ENCODE results near the gene ATP6V0D1.

The ATP6V0D1 gene

DNA sequence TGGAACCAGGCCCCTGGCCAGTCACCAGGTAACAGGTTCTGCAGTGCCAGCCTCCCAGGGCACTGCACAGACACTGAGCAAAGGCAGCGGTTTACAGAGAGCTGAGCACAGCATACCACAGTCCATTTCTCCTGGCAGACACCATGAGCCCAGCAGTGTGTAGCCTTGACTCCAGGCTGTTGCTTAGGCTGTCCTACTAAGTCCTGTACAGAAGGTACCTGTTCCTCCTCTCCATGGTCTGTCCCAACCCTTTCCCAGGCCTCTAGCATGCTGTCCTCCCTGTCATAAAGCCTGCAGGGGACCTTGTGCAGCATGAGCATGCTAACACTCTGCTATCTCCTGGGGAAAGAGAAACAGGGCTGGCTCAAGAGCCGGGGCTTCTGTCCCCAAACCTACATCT, 20.0 kb downstream of the ATP6V0D1 start:
- no peak for FAIRE-seq

DNA sequence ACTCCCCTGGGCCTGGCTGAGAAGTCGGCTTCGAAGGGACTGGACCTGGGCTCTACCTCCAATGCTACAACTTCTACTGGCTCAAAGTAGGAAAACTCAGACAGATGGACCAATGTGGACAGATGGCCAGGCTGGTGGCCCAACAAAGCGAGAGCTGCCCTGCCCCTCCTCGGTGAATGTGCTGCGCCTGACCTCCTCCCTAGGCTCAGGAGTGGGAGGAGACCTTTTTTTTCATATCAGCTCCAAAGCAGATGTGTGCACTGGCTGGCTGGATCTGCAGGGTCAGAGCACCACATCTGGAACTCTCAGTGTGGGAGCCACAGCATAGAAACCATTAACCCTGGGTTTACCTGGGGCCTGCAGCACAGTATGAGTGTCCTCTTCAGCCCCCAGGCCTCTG, 20.8 kb downstream of the ATP6V0D1 start:
- FAIRE-seq, result no peak

DNA sequence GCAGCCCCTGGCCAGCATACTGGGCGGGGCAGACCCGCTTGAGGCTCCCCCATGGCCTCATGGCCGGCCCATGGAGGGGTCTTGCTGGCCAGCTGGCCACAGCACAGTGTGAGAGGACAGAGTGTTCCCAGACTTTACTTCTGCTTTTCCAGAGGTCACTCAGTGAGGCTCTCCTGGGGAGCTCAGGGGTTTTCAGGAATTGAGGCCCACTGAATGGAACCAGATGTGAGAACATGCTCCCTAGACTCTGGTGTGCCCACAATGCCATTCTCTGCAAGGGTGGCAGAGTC, 21.2 kb downstream of the ATP6V0D1 start:
- no peak for FAIRE-seq

DNA sequence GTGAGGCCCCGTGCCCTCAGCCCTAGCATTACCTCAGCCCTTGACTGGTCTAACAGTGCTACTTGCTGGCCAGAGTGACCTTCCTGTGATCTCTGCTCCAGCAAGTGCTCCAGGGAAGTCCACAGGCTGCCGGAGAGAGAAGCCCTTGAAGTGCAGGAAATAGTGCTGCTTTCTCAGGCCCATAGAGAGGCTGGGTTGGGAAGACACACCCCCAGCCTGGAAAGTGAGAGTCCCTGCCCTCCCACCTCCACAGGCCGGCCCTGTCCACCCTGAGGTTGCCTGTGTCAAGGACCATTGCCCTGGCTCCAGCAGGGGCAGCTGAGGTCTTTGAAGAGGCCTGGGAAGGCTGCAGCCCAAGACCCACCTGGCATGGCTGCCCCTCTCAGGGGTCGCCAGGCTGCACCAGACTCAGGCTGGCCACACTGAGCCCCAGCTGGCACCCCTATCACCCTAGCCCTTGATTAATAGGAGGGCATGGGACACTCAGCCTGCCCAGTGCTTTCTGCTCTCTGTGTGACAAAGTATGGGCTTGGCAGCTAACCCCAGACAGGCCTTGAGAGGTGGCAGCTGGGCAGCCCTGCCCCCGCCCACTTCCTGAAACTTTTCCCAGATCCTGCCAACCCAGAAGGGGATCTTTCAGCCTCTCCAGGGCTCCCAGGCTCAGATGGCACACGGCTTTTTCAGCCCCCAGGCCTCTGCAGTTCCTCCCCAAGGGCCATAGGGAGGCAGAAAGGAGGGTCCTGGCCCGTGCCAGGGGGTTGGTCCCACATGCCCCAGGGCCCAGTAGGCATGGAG, 21.7 kb downstream of the ATP6V0D1 start:
- FAIRE-seq, result no peak

DNA sequence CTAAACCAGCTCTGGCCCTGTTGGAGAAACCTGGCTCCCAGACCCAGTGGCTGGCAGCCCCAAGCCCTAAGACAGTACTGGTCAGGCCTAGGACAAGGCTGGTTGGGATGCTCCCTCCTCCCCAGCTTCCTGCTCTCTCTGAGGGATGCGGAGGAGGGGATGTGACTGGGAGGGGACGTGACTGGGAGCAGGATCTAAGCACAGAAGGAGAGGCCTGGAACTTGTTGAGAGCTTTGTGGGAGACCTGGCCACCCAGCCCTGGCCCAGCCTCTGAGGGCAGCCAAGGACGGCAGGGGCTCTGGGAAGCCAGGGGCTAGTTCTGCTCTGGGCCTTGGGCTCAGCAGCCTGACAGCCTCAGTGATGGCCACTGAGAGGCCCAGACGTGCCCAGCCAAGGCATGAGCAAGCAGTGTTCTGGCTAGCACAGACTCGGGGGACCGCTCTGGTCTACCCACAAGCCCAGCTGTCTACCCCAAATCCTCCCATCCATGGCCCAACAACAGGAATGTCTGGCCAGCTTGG, 22.8 kb downstream of the ATP6V0D1 start:
- no peak for FAIRE-seq

DNA sequence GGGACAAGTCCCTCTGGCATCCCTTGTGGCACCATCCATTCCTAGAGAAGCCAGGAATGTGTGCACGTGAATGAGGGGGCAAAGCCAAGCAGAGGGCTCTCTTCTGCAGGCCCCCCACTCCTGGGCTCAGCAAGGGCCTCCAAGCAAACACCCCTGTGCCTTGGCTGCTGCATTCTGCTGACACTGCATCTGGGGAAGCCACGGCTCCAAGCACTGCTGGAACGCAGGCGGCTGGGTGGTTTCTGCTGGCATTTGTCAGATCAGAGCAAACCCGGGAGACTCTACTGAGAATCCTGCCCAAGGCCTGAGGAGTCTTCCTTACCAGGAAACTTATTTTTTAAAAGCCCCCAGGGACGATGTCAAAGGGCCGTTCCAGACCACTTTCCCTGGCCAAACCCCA, 23.3 kb downstream of the ATP6V0D1 start:
- no peak for FAIRE-seq

DNA sequence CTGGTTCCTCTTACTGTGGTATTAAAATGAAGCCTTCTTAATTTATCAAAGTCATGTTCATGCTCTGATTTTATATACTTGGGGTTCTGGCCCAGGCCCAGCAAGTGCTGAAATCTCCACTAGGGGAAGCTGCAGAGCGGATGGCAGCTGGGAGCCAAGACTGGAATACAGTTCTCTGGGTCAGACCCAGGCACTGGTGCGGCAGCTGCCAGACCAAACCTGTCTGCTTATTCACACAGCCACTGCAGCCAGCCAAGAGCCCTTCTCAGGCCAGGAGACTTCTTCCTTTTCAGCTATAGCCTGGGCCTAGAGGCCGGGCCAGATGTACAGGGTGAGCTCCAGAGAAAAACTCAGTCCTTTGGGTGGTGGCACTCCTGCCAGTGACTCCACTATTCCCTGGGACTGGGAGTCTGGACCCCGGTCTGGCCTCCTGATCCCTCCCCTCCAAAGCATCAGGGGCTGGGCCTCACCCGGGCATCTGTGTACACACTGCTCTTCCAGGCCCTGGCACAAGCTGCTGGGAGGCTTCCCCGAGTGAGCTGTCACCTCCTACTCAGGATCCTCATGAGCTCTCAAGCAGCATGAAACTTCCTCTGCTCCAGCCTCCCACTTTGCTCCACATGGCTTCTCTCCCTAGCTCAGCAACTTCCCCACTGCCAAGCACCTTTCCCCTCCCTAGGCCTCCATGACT, 24.4 kb downstream of the ATP6V0D1 start:
- no peak for FAIRE-seq

DNA sequence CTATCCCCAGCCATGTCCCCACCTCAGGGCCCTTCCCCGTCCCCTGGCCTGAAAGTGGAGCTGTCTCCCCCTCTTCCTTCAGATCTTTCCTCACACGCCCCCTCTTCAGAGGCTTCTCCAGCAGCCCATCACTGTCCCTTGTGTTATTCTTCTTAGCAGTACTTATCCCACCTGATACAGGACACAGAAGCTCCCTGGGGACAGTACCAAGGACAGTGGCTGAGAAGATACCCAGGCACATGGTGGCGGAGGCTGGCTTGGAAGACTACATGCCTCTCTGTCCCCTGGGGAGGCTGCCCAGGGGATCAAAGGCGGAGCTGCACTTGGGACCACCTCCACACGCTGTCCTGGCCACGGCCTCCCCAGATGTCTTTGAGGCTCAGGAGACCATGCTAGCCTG, 26.1 kb downstream of the ATP6V0D1 start:
- FAIRE-seq, result no peak

DNA sequence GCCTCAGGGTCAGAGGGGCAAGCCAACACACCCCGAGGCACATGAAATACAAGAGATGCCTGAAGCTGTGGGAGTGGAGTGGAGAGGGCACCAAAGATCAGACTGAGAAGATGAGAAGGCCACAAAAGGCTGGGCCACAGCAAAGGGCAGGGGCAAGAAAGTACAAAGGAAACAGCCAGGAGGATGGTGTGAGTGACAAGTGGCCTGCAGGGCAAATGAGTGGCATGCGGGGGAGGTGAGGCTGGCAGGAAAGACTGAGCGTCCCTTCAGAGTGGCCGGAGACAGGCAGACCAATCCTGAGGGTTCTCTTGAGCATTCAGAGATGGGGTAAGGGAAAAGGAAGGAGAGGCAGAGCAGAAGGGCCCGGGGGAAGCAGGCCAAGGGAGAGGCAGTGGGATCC, 26.9 kb downstream of the ATP6V0D1 start:
- FAIRE-seq, result no peak

DNA sequence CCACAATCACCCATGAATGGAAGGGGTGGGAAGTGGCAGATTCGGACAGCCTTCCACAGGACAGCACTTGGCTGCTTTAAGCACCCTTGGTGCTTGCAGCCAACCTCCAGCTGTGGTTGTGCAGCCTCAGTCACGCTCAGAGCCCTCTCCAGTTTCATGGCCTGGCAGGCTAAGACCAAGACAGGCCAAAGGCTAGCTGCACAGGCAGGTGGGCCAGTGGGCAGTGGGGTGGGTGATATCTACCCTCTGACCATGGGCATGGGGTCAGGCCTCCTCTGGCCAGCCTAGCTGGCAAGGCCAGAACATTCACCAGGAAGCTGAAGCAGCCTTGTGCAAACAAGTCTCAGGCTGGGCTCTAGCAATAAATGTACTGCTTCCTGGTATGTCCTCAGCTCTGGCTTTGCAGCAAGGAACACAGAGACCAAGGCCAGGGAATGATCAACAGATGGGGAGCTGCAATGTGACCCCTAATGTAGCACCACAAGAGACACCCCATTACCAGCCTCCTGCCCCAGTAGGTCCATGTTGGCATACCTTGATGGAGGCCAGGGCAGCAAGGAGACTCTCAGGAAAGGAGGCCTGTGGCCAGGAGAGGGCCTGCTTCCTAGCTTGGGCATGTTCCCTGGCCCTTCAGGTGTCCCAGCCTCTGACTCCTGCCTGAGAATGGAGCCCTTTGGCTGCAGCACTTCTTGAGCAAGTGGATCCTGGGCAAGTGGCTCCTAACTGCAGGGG, 29.1 kb downstream of the ATP6V0D1 start:
- no peak for FAIRE-seq

DNA sequence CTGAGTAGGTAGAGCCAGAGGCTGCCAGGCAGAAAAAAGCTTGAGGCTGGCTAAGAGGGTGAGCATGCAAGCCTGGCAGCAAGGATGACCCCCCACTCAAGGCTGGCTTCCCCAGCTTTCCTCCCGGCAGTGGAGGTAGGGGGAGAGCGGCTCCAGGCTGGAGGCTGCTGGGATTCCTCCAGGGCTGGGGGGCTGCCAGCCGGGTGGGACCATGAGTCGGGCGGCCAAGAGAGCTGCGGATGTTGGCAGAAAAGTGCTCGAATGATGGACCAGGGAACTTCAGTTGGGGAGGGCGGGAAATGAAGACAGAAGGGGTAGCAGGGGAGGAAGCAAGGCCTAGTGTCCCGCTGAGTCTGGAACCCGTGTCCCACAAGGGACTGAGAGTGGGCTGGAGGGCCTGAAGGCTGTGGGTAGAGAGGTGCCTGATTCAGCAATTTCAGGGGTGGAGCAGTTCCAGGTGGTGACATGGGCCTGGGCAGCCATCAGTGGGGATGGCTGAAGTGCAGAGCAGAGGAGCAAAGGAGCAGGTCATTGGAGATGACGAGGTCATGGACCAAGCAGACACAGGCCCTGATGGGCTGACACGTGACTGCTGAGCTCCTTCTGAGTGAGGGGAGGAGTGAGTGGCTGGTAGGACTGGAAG, 29.8 kb downstream of the ATP6V0D1 start:
- no peak for FAIRE-seq

DNA sequence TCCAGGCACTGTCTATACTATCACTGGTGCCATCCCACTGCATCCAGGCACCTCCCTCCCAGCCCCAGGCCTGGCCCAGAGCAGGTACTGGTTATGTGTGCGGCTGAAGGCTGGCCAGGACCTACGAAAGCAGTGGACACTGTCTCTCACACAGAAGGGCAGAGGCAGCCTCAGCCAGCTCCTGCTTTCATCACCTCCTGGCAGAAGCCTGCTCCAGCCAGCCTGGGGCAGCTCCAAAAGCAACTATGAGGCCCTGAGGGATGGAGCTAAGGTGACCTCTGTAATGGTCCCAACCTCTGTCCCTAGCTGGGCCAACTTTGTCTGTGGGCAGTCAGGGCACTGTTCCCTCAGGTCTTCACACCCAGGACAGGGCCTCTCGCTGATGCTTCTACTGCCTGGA, 31.2 kb downstream of the ATP6V0D1 start:
- FAIRE-seq, result no peak

DNA sequence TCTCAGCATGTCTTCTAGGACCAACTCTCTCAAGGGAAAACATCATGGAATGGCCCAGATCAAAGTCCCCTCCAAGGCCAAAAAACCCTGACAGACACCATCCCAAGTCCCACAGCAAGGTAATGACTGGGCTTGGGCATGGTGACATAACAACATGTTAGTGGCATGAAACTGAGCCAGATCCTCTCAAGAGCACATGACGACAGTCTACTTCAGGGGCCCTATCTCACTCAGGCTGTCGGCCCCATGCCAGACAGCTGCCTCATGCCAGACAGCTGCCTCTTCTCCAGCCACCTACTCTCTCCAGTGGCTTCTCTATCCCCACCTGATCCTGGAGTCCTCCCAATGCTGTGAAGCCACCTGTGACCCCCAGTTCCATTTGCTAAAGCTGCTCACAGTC, 31.6 kb downstream of the ATP6V0D1 start:
- no peak for FAIRE-seq

DNA sequence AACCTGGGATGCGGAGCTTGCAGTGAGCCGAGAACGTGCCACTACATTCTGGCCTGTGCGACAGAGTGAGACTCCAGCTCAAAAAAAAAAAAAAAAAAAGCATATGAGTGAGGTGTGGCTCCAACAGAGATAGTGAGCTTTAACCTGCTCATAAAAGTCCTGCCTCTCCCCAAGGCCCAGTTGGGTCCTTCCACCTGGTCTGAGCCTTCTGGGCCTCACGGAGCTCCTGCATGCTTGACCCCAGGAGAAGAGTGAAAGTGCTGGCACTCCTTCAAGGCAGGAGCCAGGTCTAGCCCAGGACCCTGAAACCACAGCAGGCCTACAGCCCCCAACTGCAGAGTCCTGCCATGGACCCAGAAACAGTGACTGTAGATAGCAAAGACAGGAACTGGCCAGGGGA, 32.4 kb downstream of the ATP6V0D1 start:
- no peak for FAIRE-seq

DNA sequence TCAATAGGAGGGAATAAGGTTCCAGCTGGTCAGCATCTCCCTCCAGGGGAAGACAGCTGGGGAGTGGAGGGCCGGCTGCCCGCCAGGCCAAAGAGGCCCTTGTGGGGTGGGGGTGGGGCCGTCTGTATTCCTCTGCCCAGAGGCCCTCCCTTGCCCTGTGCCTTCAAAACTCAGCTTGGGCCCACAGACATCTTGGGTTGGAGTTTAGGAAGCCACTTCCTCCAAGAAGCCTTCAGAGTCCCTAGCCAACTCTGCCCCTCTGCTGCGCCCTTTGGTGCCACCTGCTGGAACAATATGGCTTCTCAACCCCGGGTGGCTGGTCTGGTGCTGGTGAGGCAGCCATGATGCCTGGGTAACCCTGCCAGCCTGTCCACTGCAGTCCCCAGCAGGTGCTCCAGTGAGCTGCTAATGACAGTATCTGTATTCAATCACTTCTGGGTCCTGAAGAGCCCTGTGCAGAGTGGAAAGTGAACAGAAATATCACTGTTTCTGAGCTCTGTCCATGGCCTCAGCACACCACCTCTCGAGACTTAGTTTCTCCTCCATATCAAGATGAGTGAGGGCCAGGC, 33.4 kb downstream of the ATP6V0D1 start:
- FAIRE-seq, result no peak

DNA sequence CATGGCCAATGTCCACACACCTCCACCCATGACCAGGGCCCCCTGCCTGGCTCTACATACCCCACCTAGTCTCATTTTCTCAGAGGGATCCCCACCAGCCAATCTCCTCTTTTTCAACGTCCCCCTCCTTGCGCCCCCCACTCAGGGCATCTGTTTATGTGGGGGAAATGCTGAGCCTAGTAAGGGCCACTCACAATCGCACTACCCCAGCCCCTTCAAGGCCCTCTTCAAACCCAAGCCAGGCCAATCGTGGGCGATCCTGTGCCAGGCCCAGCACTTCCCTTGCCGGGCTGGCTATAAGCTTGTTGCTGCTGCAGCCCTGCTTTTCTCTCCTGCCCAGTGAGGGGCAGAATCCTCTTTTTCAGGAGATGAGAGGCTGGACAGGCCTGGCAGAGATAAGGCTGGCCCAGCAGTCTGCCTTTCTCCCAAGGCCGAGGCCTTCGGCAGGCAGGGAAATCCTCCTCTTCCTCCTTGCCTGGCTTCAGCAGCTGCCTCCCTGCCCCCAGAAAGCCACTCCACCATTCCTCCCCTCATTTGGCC, 33.9 kb downstream of the ATP6V0D1 start:
- FAIRE-seq, result no peak

DNA sequence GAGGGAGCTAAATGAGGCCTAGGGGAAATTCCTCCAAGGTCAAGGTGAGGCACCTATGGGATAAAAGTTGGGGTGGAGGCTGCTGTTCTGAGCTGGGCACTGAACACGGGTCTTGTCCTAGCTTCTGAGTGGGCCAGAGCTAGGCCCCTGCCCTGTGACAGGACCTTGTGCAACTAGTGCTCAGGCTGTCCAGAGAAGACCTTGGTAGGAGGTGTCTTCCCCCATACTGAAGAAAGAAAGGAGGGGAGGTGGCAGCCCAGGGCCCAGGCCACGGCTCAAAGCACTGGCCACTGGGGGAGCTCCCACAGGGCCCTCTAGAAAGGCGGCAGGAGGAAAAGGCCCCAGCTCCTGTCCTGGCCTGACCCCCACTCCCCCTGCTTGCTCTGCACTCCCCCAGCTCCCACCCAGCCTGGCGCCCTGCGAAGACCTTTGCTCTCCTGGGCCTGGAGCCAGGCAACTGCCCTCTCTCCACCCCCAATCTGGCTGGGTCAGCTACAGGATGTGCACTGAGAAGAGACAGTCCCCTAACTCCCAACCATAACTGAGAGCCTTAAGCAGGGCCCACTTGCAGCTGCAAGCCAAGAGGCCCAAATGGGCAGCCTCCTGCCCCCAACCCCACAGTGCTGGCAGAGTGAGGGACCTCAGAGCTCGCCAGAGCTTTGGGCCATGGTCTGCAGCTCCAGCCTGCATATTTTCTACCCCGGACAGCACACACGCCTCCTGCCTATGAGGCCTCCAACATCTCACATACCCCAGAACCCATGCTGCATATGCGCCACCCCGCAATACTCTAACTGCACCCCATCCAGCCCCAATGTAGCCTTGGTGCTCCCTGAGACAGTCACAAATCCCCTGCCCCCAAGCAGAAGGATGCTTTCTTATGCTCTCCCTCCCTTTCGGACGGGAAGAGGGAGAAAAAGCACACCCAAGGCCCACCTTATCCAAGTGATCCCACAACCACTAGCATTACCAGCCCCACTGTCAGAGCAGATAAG, 34.7 kb downstream of the ATP6V0D1 start:
- FAIRE-seq, result no peak

DNA sequence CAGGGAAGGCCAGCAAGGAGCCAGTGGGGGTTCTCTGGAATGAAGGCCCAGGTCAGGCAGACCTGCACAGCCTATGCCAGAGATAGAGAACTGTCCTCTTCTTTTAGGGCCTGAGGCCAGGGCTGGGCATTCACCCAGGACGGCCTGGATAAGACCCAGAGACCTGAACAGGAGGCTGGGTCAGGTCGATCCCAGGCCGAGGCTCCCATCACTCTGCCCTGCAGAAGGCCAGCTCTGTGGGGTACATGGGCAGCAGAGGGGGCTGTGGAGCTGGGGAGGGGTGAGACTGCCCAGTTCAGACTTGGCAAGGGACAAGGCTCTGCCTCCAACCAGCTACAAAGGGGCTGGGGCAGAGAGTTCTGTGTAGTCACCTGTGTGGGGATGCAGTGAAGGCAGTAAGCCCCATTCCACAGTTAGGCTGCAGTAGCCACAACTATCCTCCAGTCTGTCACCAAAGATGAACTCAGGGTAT, 35.5 kb downstream of the ATP6V0D1 start:
- no peak for FAIRE-seq

DNA sequence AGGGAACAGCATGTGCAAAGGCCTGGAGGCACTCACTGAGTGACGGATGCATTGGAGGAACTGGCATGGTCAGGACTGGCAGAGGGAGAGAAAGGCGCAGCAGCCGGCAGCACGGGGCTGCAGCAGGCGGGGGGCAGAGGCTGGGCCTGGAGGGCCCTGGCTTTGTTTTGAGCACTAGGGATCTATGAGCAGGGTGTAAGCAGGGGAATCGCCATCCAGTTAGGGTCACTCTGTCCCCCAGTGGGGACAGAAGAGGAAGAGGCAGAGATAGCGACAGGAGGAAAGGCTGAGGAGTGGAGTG, 35.9 kb downstream of the ATP6V0D1 start:
- FAIRE-seq, result no peak

DNA sequence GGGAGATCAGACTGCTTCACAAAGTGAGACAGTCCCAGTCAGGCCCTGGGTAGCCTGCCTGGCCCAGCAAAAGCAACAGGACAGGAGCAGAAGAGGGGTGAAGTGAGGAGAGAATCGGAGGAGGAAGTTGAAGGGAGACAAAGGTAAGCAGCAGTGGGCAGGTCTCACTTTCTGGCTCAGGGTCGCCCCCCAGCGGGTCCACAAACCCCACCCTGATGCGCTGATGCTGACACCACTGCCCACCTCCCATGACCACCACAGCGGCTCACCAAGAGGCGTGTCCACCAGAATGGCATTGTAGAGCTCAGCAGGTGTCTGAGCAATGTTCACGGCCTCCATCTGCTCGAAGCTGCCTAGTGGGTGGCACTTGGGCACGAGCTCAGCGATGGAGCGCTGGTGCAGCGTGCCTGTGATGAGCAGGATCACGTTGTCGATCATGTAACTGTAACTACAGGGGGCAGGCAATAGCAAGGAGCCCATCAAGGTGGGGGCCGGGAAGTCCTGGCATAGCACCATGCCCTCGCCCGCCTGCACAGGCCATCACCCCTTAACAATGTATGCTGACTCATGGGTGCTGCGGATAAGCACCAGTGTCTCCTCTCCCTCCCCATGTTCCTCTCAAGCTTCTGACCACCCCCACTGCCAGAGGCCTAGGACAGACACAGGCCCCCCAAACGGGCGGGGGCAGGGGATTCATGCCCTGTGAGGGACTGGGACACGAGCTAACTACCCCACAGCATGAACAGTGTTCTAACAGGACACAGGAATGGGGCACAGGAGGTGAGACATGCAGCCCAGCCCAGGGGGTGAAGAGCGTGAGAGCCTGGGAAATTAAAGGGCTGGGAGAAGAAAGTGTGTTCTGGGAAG, 36.5 kb downstream of the ATP6V0D1 start:
- FAIRE-seq, result no peak

DNA sequence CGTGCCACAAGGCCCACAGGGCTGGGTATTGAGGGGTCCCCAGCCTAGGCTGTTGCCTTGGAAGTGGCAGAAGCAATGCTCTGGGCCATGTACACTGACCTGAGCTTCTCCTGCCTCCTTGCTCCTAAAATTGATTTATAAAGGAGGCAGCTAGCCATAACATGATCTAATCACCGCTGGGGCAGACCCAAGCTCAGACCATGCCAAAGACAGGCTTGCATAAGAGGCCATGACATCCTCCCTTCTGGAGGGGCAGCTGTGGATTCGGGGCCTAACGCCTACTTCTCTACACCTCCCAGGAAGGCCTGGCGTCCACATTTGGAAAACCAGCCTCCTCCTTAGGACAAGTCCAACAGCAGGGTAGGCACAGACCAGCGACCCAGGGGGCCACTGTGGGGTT, 37.7 kb downstream of the ATP6V0D1 start:
- FAIRE-seq, result no peak
